Loucy (cell line): ENCODE data around the gene MRPS12.

Experiments used
- H2AFZ ChIP-seq: fragments of 200-600 bp; sonication (generic); 2 replicates; pipeline ENCODE4 v1.6.0; 2016; ENCODE audit warnings: antibody characterized with exemption, mild to moderate bottlenecking, low read length, moderate library complexity
- H3F3A ChIP-seq: fragments of 200-600 bp; 2 replicates; pipeline ENCODE4 v1.6.0; 2016; ENCODE audit warnings: antibody characterized with exemption, low read depth, mild to moderate bottlenecking
- H3K27me3 ChIP-seq: fragments of 200-600 bp; sonication (generic); 2 replicates; pipeline ENCODE4 v1.6.1; 2014; ENCODE audit warnings: low read length, mild to moderate bottlenecking; ENCODE audit not compliant: insufficient read depth, poor library complexity, severe bottlenecking
- H3K36me3 ChIP-seq: fragments of 200-600 bp; sonication (generic); 2 replicates; pipeline ENCODE4 v1.6.1; 2016; ENCODE audit warnings: low read length; ENCODE audit not compliant: insufficient read depth
- H3K4me1 ChIP-seq: fragments of 200-600 bp; sonication (generic); 2 replicates; pipeline ENCODE4 v1.5.1; 2014; ENCODE audit warnings: low read length, mild to moderate bottlenecking; ENCODE audit not compliant: insufficient read depth, poor library complexity, severe bottlenecking
- H3K4me2 ChIP-seq: fragments of 200-600 bp; sonication (generic); 2 replicates; pipeline ENCODE4 v1.6.0; 2014; ENCODE audit warnings: antibody characterized with exemption, low read length, low read depth, mild to moderate bottlenecking; ENCODE audit not compliant: poor library complexity, severe bottlenecking
- H3K4me3 ChIP-seq: fragments of 200-600 bp; sonication (generic); 2 replicates; pipeline ENCODE4 v1.5.1; 2014; ENCODE audit warnings: low read length, mild to moderate bottlenecking, mixed read lengths; ENCODE audit not compliant: poor library complexity, severe bottlenecking
- H3K79me2 ChIP-seq: fragments of 200-600 bp; sonication (generic); 2 replicates; pipeline ENCODE4 v1.6.1; 2014; ENCODE audit warnings: low read length; ENCODE audit not compliant: insufficient read depth
- H3K9ac ChIP-seq: fragments of 200-600 bp; sonication (generic); 2 replicates; pipeline ENCODE4 v1.6.0; 2014; ENCODE audit warnings: mild to moderate bottlenecking, low read depth, low read length, moderate library complexity; ENCODE audit not compliant: poor library complexity, severe bottlenecking
- H3K9me2 ChIP-seq: fragments of 200-600 bp; sonication (generic); replicated peaks from 2 replicates; pipeline ENCODE4 v1.6.1; 2016; ENCODE audit warnings: low read depth, low read length, mixed read lengths
- H3K9me3 ChIP-seq: fragments of 200-600 bp; sonication (generic); 2 replicates; pipeline ENCODE4 v1.6.1; 2014; ENCODE audit warnings: mild to moderate bottlenecking, antibody characterized with exemption, low read length, low read depth; ENCODE audit not compliant: insufficient read depth
- H4K20me1 ChIP-seq: fragments of 200-600 bp; sonication (generic); 2 replicates; pipeline ENCODE4 v1.6.0; 2014; ENCODE audit warnings: antibody characterized with exemption, low read length, mild to moderate bottlenecking; ENCODE audit not compliant: insufficient read depth, poor library complexity, severe bottlenecking
- EZH2phosphoT487 ChIP-seq: fragments of 200-600 bp; IDR thresholded peaks from 2 replicates; pipeline ENCODE4 v1.6.1; 2018; ENCODE audit warnings: antibody characterized with exemption, mild to moderate bottlenecking, moderate library complexity, borderline replicate concordance
- TF ChIP-seq, protein P1 (sequence below): fragments of 200-600 bp; sonication (generic); conservative IDR thresholded peaks from 2 replicates; pipeline ENCODE4 v1.5.1; 2014; ENCODE audit warnings: mild to moderate bottlenecking, antibody characterized with exemption, low read length

MRPS12 gene

GRCh38 chr19:38971672-38972071, 40.9 kb downstream of the MRPS12 start:
- H3K79me2 ChIP-seq, result no peaks in the 10 kb centered on the region
- no peaks in the 10 kb centered on the region for H3K4me1 ChIP-seq

GRCh38 chr19:38974624-38975213, 44.0 kb downstream of the MRPS12 start:
- Histone ChIP-seq H3K9ac (no peak overlapping the region), H3K4me3 (no peak overlapping the region), H2AFZ (no peak overlapping the region), H3K9me2 (no peaks in the 10 kb centered on the region), H3K4me1 (no peaks in the 10 kb centered on the region), H3K9me3 (no peaks in the 10 kb centered on the region), H3K27me3 (no peaks in the 10 kb centered on the region), H3K36me3 (no peaks in the 10 kb centered on the region), H3K4me2 (no peak overlapping the region), H4K20me1 (no peaks in the 10 kb centered on the region), H3F3A (no peaks in the 10 kb centered on the region), H3K79me2 (no peaks in the 10 kb centered on the region)
- TF ChIP-seq, protein P1, sequence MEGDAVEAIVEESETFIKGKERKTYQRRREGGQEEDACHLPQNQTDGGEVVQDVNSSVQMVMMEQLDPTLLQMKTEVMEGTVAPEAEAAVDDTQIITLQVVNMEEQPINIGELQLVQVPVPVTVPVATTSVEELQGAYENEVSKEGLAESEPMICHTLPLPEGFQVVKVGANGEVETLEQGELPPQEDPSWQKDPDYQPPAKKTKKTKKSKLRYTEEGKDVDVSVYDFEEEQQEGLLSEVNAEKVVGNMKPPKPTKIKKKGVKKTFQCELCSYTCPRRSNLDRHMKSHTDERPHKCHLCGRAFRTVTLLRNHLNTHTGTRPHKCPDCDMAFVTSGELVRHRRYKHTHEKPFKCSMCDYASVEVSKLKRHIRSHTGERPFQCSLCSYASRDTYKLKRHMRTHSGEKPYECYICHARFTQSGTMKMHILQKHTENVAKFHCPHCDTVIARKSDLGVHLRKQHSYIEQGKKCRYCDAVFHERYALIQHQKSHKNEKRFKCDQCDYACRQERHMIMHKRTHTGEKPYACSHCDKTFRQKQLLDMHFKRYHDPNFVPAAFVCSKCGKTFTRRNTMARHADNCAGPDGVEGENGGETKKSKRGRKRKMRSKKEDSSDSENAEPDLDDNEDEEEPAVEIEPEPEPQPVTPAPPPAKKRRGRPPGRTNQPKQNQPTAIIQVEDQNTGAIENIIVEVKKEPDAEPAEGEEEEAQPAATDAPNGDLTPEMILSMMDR, result no peak
- no peak for TF ChIP-seq EZH2phosphoT487

More at GRCh38 chr19:38971672-38972071, 40.9 kb downstream of the MRPS12 start:
- Histone ChIP-seq H3F3A (no peaks in the 10 kb centered on the region), H3K9me2 (no peaks in the 10 kb centered on the region), H3K9me3 (no peaks in the 10 kb centered on the region), H3K27me3 (no peaks in the 10 kb centered on the region), H4K20me1 (no peaks in the 10 kb centered on the region), H3K4me3 (no peak overlapping the region), H3K36me3 (no peaks in the 10 kb centered on the region), H3K4me2 (no peak overlapping the region), H3K9ac (no peak overlapping the region), H2AFZ (no peak overlapping the region)
- TF ChIP-seq, protein P1, result no peak
- no peak for TF ChIP-seq EZH2phosphoT487

- no peak within 1 kb of the TSS for H3K4me3 ChIP-seq
- no peaks in the 10 kb centered on the region for H3K36me3 ChIP-seq
- no peaks in the 10 kb centered on the region for H3K4me1 ChIP-seq
- H3K79me2 ChIP-seq, result no peaks in the 10 kb centered on the region
- no peak within 1 kb of the TSS for H2AFZ ChIP-seq
- H3K9ac ChIP-seq, result no peak within 1 kb of the TSS
- H3K9me2 ChIP-seq, result no peaks in the 10 kb centered on the region
- TF ChIP-seq EZH2phosphoT487, result no peak
- TF ChIP-seq, protein P1, result no peak
- H4K20me1 ChIP-seq, result no peaks in the 10 kb centered on the region
- no peaks in the 10 kb centered on the region for H3K27me3 ChIP-seq
- no peaks in the 10 kb centered on the region for H3K9me3 ChIP-seq
- no peak within 1 kb of the TSS for H3K4me2 ChIP-seq
- H3F3A ChIP-seq, result no peaks in the 10 kb centered on the region
These were observed 44.6 kb downstream of the MRPS12 start, which contains the start of gene FBXO17 for GRCh38 chr19:38975214-38975860. TSS of gene FBXO17 (minus strand) at chr19:38975742. CDS start at chr19:38950319, 25,423 bp downstream.
